Forelimb muscle (tissue), 1 donor: Measurements from ENCODE around the gene BMS1. TPM values are rescaled to one million over a fixed set of nuclear protein-coding genes. Genes with fewer than 3 reads are reported as not detected.
A peak's percentile ranks its signal among the peaks of the same experiment; 100 is the strongest.
"Not testable (repeated sequence)": the region's sequence is repeated elsewhere in the genome, so short reads cannot be mapped to it uniquely, and the experiment has no call there.

Source experiments
- DNase-seq: peaks from one replicate; pipeline ENCODE4 v3.0.0-alpha.2; 2013; ENCODE audit warnings: low read depth
- polyA plus RNA-seq: library from polyadenylated mRNA; unstranded; fragments of 120-200 nt; gene quantifications from one replicate; pipeline ENCODE4 v1.2.1, GENCODE V29; 2013; ENCODE audit not compliant: insufficient read length

BMS1 gene
- polyA plus RNA-seq, 1 donor = 14.9 TPM

GRCh38 chr10:42866115-42866995 lies 83.8 kb downstream of the BMS1 start:
- no peak for DNase-seq

- DNase-seq = no peak
Measured at GRCh38 chr10:42867571-42867970, 85.0 kb downstream of the BMS1 start.

GRCh38 chr10:42868530-42868929 lies 85.9 kb downstream of the BMS1 start:
- no peak for DNase-seq

GRCh38 chr10:42869977-42870350 lies 87.4 kb downstream of the BMS1 start:
- DNase-seq = no peak

GRCh38 chr10:42871138-42871641 lies 88.6 kb downstream of the BMS1 start:
- DNase-seq = not testable (repeated sequence)

- no peak for DNase-seq
Measured at GRCh38 chr10:42871823-42872222, 89.2 kb downstream of the BMS1 start.

GRCh38 chr10:42872865-42873435 lies 90.4 kb downstream of the BMS1 start:
- DNase-seq = no peak

GRCh38 chr10:42874713-42875387 lies 92.3 kb downstream of the BMS1 start:
- DNase-seq = no peak

- DNase-seq = no peak
Measured at GRCh38 chr10:42875388-42875755, 92.8 kb downstream of the BMS1 start.

GRCh38 chr10:42875798-42876341 lies 93.3 kb downstream of the BMS1 start:
- DNase-seq = peak; percentile 24

GRCh38 chr10:42876476-42876875 lies 93.9 kb downstream of the BMS1 start:
- DNase-seq = no peak

GRCh38 chr10:42876945-42877344 lies 94.3 kb downstream of the BMS1 start:
- DNase-seq = no peak

GRCh38 chr10:42877496-42878030 lies 95.0 kb downstream of the BMS1 start:
- DNase-seq = no peak

GRCh38 chr10:42878134-42878820 lies 95.7 kb downstream of the BMS1 start:
- DNase-seq = no peak

- DNase-seq = no peak
Measured at GRCh38 chr10:42878821-42879195, 96.2 kb downstream of the BMS1 start.

- no peak for DNase-seq
Measured at GRCh38 chr10:42879380-42880254, 97.0 kb downstream of the BMS1 start.

- DNase-seq = no peak
Measured at GRCh38 chr10:42880255-42880620, 97.6 kb downstream of the BMS1 start.

- no peak for DNase-seq
Measured at GRCh38 chr10:42882597-42882996, 100.0 kb downstream of the BMS1 start.
